Ishikawa (cell line): ENCODE results near the gene NLRP5.

Experiments
- CEBPB ChIP-seq: IDR thresholded peaks from 2 replicates; pipeline ENCODE4 v1.6.1; 2012
- CREB1 ChIP-seq: IDR thresholded peaks from 2 replicates; pipeline ENCODE4 v1.6.1; 2012; ENCODE audit warnings: low read depth
- EGR1 ChIP-seq: IDR thresholded peaks from 2 replicates; pipeline ENCODE4 v1.6.1; 2012
- EP300 ChIP-seq: IDR thresholded peaks from 2 replicates; pipeline ENCODE4 v1.6.1; 2012; ENCODE audit warnings: borderline replicate concordance
- MAX ChIP-seq: IDR thresholded peaks from 2 replicates; pipeline ENCODE4 v1.6.1; 2012
- NFIC ChIP-seq: IDR thresholded peaks from 2 replicates; pipeline ENCODE4 v1.6.1; 2012
- RAD21 ChIP-seq: IDR thresholded peaks from 2 replicates; pipeline ENCODE4 v1.6.1; 2012; ENCODE audit warnings: low read depth
- REST ChIP-seq: IDR thresholded peaks from 2 replicates; pipeline ENCODE4 v1.6.1; 2012; ENCODE audit warnings: low read depth, mild to moderate bottlenecking
- TAF1 ChIP-seq: IDR thresholded peaks from 2 replicates; pipeline ENCODE4 v1.6.1; 2012; ENCODE audit warnings: low read depth, mild to moderate bottlenecking
- TCF12 ChIP-seq: IDR thresholded peaks from 2 replicates; pipeline ENCODE4 v1.6.1; 2012; ENCODE audit warnings: low read depth
- TEAD4 ChIP-seq: IDR thresholded peaks from 2 replicates; pipeline ENCODE4 v1.6.1; 2012
- YY1 ChIP-seq: IDR thresholded peaks from 2 replicates; pipeline ENCODE4 v1.6.1; 2012; ENCODE audit warnings: low read depth
- TF ChIP-seq, protein P1 (sequence below): IDR thresholded peaks from 2 replicates; pipeline ENCODE4 v1.6.1; 2012

GRCh38 chr19:55962186-55962585 is 24.4 kb upstream of the NLRP5 start:
- TF ChIP-seq, protein P1, sequence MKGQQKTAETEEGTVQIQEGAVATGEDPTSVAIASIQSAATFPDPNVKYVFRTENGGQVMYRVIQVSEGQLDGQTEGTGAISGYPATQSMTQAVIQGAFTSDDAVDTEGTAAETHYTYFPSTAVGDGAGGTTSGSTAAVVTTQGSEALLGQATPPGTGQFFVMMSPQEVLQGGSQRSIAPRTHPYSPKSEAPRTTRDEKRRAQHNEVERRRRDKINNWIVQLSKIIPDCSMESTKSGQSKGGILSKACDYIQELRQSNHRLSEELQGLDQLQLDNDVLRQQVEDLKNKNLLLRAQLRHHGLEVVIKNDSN: no peak
- TF ChIP-seq CREB1 (no peak), EP300 (no peak), REST (no peak), YY1 (no peak), TAF1 (no peak), EGR1 (no peak), NFIC (no peak), CEBPB (no peak), MAX (no peak), TEAD4 (no peak), RAD21 (no peak), TCF12 (no peak)
